NOMO-1 (cell line): ENCODE results near the gene RTP2.
A peak's percentile ranks its signal among the peaks of the same experiment; 100 is the strongest.
"Not testable (repeated sequence)": the region's sequence is repeated elsewhere in the genome, so short reads cannot be mapped to it uniquely, and the experiment has no call there.

Source experiments
- DNase-seq, 2 experiments: peaks; one replicate each; lab custom pipeline; 2025; ENCODE audit not compliant: unreplicated experiment in 2 of 2; lab: John Stamatoyannopoulos, UW

Gene RTP2

GRCh38 chr3:187717572-187717971, 15.2 kb upstream of the RTP2 start:
- DNase-seq, result no peak

- peak; percentile 54 to 79 for DNase-seq
Observed at GRCh38 chr3:187714404-187714979, 12.1 kb upstream of the RTP2 start.

- peak; percentile 26 for DNase-seq
Observed at GRCh38 chr3:187713504-187713903, 11.1 kb upstream of the RTP2 start.

GRCh38 chr3:187709155-187709554, 6.8 kb upstream of the RTP2 start:
- no peak for DNase-seq

- no peak for DNase-seq
Observed at GRCh38 chr3:187708696-187709095, 6.3 kb upstream of the RTP2 start.

- peak in 1 of 2 experiments; percentile 28 for DNase-seq
Observed at GRCh38 chr3:187706971-187707370, 4.6 kb upstream of the RTP2 start.

- DNase-seq, result no peak
Observed at GRCh38 chr3:187705164-187705563, 2.8 kb upstream of the RTP2 start.

- DNase-seq, result no peak
Observed at GRCh38 chr3:187700249-187700648, 2.1 kb downstream of the RTP2 start.

- DNase-seq, result no peak
Observed at GRCh38 chr3:187698499-187699399, 3.6 kb downstream of the RTP2 start.

GRCh38 chr3:187696021-187696420, 6.3 kb downstream of the RTP2 start:
- no peak for DNase-seq

GRCh38 chr3:187695449-187695848, 6.9 kb downstream of the RTP2 start:
- DNase-seq, result no peak

- DNase-seq, result no peak
Observed at GRCh38 chr3:187694801-187695200, 7.6 kb downstream of the RTP2 start.

- DNase-seq, result no peak
Observed at GRCh38 chr3:187693431-187693830, 8.9 kb downstream of the RTP2 start.

GRCh38 chr3:187689984-187690383, 12.4 kb downstream of the RTP2 start:
- no peak for DNase-seq

GRCh38 chr3:187686621-187687273, 15.6 kb downstream of the RTP2 start:
- no peak for DNase-seq

- no peak for DNase-seq
Observed at GRCh38 chr3:187685948-187686347, 16.4 kb downstream of the RTP2 start.

- DNase-seq, result no peak
Observed at GRCh38 chr3:187684880-187685279, 17.5 kb downstream of the RTP2 start.

GRCh38 chr3:187684444-187684843, 17.9 kb downstream of the RTP2 start:
- no peak for DNase-seq

- DNase-seq, result not testable (repeated sequence)
Observed at GRCh38 chr3:187681756-187682155, 20.6 kb downstream of the RTP2 start.

- DNase-seq, result peak; percentile 48 to 67
Observed at GRCh38 chr3:187679638-187680396, 22.5 kb downstream of the RTP2 start.

- peak; percentile 53 to 63 for DNase-seq
Observed at GRCh38 chr3:187678726-187679268, 23.6 kb downstream of the RTP2 start.
